H1 (cell line): ENCODE results near the gene AP2B1. TPM values are rescaled to one million over a fixed set of nuclear protein-coding genes. Genes with fewer than 3 reads are reported as not detected.

Experiments used
- POLR2AphosphoS5 ChIP-seq: IDR thresholded peaks from 2 replicates; pipeline ENCODE4 v1.6.1; 2011; ENCODE audit warnings: low read depth, low read length
- RBBP5 ChIP-seq: IDR thresholded peaks from 2 replicates; pipeline ENCODE4 v1.7.1; 2012; ENCODE audit warnings: low read depth, mild to moderate bottlenecking, inconsistent platforms, low read length, moderate library complexity, borderline replicate concordance
- RXRA ChIP-seq: IDR thresholded peaks from 2 replicates; pipeline ENCODE4 v1.6.1; 2011; ENCODE audit warnings: low read depth, mild to moderate bottlenecking, low read length, moderate library complexity; ENCODE audit not compliant: insufficient read depth
- SP4 ChIP-seq: IDR thresholded peaks from 2 replicates; pipeline ENCODE4 v1.6.1; 2012; ENCODE audit warnings: low read length, inconsistent platforms
- TAF1 ChIP-seq: IDR thresholded peaks from 2 replicates; pipeline ENCODE4 v1.6.1; 2011; ENCODE audit warnings: mild to moderate bottlenecking, low read depth, low read length
- TBP ChIP-seq: IDR thresholded peaks from 2 replicates; pipeline ENCODE4 v1.6.1; 2011; ENCODE audit warnings: low read depth, low read length, improper control_type of control experiment
- polyA plus RNA-seq, 7 experiments: library from polyadenylated mRNA; depleted of rRNA in 3 of 7; stranded (reverse) in 5 of 7; unstranded in 2 of 7; fragments of >200 nt in 5 of 7; fragments of 200-250 nt in 2 of 7; gene quantifications; 1 replicate in 5 of 7; 2 replicates in 1 of 7; 4 replicates in 1 of 7; pipeline versions ENCODE4 v1.2.1 to v1.2.3, GENCODE V29; 2011 to 2013; ENCODE audit warnings: missing spikeins in 2 of 7, mixed read lengths in 2 of 7
- total RNA-seq: library from RNA; stranded (reverse); fragmentation: NEBNext Ultra II Directional; extraction: Animal tissue kit (Norgen Biotek cat#: 25700); gene quantifications from 2 replicates; pipeline ENCODE4 v1.2.1, GENCODE V29; 2021

The AP2B1 gene
- total and polyA plus RNA-seq, 2 of the 8 experiments (the other 6 are each of a cell fraction or from before 2014, with no cell fraction given): 95.5 to 199 TPM

DNA sequence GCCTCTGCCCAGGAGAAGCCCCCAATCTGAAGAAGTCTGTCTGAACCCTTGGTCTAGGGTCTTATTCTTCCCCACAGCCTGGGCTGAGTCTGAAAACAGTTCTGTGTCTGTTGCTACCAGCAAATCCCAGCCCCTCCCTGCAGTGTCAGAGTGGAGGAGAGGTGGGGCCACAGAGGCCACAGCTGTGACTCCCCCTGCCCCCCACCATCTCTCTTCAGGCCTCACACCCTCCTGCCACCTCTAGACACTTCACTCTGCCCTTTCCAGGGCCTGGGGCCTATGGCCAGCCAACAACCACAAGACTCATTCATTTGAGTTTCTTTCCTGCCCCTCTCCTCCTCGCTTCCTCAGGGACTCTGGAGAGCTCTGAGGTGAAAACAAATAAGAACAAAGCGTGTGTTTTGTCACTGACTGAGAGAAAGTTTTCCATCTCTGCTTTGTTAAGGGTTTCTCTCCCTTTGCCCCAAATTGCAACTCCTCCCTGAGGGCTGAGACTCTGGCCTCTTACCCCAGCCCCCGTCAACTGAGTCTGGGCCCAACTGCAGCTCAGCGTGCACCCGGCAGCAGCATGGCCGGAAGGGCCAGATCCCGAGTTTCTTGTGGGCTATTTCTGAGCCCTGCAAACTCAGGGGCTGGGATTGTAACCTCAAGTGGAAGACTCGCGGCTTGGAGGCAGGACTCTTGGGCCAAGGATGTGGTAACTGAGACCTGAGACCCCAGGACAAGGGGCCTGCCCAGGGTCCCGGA, 186.7 kb downstream of the AP2B1 start (continued):
- no peak for TF ChIP-seq RBBP5
- TF ChIP-seq TAF1: no peak
- TF ChIP-seq RXRA: no peak
- TF ChIP-seq SP4: no peak
- no peak for TF ChIP-seq TBP
- no peak for TF ChIP-seq POLR2AphosphoS5
